Measurements from ENCODE around the gene ZFP69B. TPM values are rescaled to one million over a fixed set of nuclear protein-coding genes. Genes with fewer than 3 reads are reported as not detected.

The ZFP69B gene
- total and polyA plus RNA-seq, 2 of the 4 experiments (the other 2 are of a cell fraction) = 3.1 to 6.8 TPM

DNA sequence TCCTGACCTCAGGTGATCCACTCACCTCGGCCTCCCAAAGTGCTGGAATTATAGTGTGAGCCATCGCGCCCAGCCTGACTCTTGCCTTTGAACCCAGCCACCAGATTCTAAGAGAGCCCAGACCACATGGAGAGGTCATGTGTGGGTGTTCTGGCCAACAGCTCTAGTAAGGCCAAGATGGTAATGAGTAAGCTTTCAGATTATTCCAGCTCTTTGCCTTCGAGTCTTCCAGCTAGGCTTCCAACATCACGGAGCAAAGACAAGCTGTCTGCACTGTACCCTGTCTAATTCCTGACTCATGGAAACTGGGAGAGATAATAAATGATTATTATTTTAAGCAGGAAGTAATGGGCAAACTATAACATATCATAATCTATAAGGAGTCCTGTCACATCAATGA, 14.8 kb upstream of the ZFP69B start:
- BruUV-seq (replicated peaks) = no TSS peak
- ATAC-seq (ENCODE audit: low read depth) (peak; percentile 61), DNase-seq (peak; percentile 61)
- H3K18ac ChIP-seq (ENCODE audit: low read depth, low read length) = no peak overlapping the region
- no peak overlapping the region for H4K8ac ChIP-seq (ENCODE audit: low read depth in 2 of 2, low read length in 2 of 2)
- H3K27ac ChIP-seq (ENCODE audit: insufficient read depth, low read length) = no peak overlapping the region
- no peaks in the 10 kb centered on the region for H3K4me1 ChIP-seq (ENCODE audit: control insufficient read depth, insufficient read depth, low read length)
- H3K9me3 ChIP-seq (ENCODE audit: control insufficient read depth, insufficient read depth, low read length) = no peaks in the 10 kb centered on the region
- dilution Hi-C loops (cut with HindIII; ENCODE audit: low sequenced_read_pairs, unreplicated experiment) (no loop called here), intact Hi-C loops (cut with micrococcal nuclease) (no loop called here), in situ Hi-C loops (cut with MboI; ENCODE audit: low sequenced_read_pairs) (no loop called here)
- no peak overlapping the region for H2BK15ac ChIP-seq (ENCODE audit: low read depth, low read length)
- H3K9ac ChIP-seq (ENCODE audit: low read depth, low read length) = no peak overlapping the region
- H3K4me3 ChIP-seq (ENCODE audit: insufficient read depth, low read depth, low read length) = no peak overlapping the region
- no peak overlapping the region for H2AK5ac ChIP-seq (ENCODE audit: low read depth, low read length)
- no peak overlapping the region for H2BK20ac ChIP-seq (ENCODE audit: low read depth, low read length)
- no peak overlapping the region for H2AK9ac ChIP-seq (replicated peaks; ENCODE audit: low read depth, low read length, poor library complexity)
- no peak overlapping the region for H4K91ac ChIP-seq (ENCODE audit: insufficient read depth, low read depth, low read length)
- H2BK120ac ChIP-seq (ENCODE audit: low read depth, low read length) = no peak overlapping the region
- no peak overlapping the region for H3K4me2 ChIP-seq (ENCODE audit: low read depth, low read length)
- no peaks in the 10 kb centered on the region for H3K36me3 ChIP-seq (ENCODE audit: control insufficient read depth, insufficient read depth, low read length)
- H3K9me1 ChIP-seq (ENCODE audit: insufficient read depth, low read length) = no peaks in the 10 kb centered on the region
- H3K14ac ChIP-seq (replicated peaks; ENCODE audit: low read depth, low read length) = no peak overlapping the region
- ChIA-PET POLR2A (ENCODE audit: unreplicated experiment) (no interaction called here), CTCF (interaction anchor here (0.6 kb wide), 1 partner anchor 22 kb away, joined by 3 read pairs; no protein-coding TSS in a partner anchor)
- no peak overlapping the region for H3K23ac ChIP-seq (ENCODE audit: low read depth, low read length)
- H2BK5ac ChIP-seq (ENCODE audit: low read depth, low read length, poor library complexity, severe bottlenecking) = no peak overlapping the region
- H3K79me1 ChIP-seq (ENCODE audit: low read depth in 1 of 2, low read length in 2 of 2) = no peaks in the 10 kb centered on the region; a peak in 1 of 4 replicates
- no peak overlapping the region for H3K4ac ChIP-seq (ENCODE audit: low read depth, low read length)
- no peak for TF ChIP-seq RCOR1 (IDR thresholded peaks at IDR 0.05; ENCODE audit: insufficient replicate concordance, low read length)
- TF ChIP-seq, protein P1, sequence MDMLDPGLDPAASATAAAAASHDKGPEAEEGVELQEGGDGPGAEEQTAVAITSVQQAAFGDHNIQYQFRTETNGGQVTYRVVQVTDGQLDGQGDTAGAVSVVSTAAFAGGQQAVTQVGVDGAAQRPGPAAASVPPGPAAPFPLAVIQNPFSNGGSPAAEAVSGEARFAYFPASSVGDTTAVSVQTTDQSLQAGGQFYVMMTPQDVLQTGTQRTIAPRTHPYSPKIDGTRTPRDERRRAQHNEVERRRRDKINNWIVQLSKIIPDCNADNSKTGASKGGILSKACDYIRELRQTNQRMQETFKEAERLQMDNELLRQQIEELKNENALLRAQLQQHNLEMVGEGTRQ (IDR thresholded peaks at IDR 0.05; ENCODE audit: low read depth, low read length) = peak; percentile 44
- no peak overlapping the region for H4K5ac ChIP-seq (ENCODE audit: low read depth, low read length)
- no CpG with 5 or more reads among the region's 5 CpGs for WGBS, 2 experiments (ENCODE audit: extremely low coverage in 2 of 2, insufficient read length in 1 of 2)
- no peaks in the 10 kb centered on the region for H3K27me3 ChIP-seq (ENCODE audit: control insufficient read depth, insufficient read depth, low read length)
- no peaks in the 10 kb centered on the region for H4K20me1 ChIP-seq (ENCODE audit: insufficient read depth, low read length)
- no peak overlapping the region for H2AFZ ChIP-seq (replicated peaks; ENCODE audit: low read length, poor library complexity)
- no peak overlapping the region for H3K56ac ChIP-seq (ENCODE audit: extremely low read depth, insufficient read depth, low read length)
